Stimulated activated CD4-positive, alpha-beta T cell treated with anti-CD3 and anti-CD28 coated beads, TNF-alpha, amount 100 ng/mL, for 1 hour (primary cell): ENCODE results near the gene PEDS1.
A peak's percentile ranks its signal among the peaks of the same experiment; 100 is the strongest.
"Not testable (repeated sequence)": the region's sequence is repeated elsewhere in the genome, so short reads cannot be mapped to it uniquely, and the experiment has no call there.

Experiments used
- DNase-seq, 3 donors: peaks; one replicate each; pipeline ENCODE4 v3.0.0-alpha.2; 2020; ENCODE audit warnings: low read depth in 3 of 3, low spot score in 1 of 3

The PEDS1 gene

DNA sequence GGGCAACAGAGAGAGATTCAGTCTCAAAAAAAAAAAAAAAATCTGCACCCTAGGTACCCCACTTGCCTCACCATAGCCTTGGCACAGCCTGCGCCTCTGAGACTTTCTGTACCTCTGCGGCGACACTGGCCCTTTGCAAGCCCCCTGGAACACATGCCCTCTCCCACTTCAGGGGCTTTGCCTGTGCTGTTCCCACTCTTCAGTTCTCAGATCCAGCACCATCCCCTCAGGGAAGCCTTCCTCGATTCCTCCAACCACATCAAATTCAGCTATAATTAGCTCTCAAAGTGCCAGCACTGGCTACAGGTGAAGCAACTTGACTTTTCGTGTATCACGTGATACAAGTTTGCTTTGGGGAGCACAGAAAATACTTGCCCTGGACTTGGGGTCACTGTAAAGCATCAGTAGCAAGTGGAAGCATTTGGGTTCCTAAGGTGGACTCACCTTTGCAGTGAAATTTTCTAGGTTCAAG is 38.4 kb downstream of the PEDS1 start:
- no peak for DNase-seq

DNA sequence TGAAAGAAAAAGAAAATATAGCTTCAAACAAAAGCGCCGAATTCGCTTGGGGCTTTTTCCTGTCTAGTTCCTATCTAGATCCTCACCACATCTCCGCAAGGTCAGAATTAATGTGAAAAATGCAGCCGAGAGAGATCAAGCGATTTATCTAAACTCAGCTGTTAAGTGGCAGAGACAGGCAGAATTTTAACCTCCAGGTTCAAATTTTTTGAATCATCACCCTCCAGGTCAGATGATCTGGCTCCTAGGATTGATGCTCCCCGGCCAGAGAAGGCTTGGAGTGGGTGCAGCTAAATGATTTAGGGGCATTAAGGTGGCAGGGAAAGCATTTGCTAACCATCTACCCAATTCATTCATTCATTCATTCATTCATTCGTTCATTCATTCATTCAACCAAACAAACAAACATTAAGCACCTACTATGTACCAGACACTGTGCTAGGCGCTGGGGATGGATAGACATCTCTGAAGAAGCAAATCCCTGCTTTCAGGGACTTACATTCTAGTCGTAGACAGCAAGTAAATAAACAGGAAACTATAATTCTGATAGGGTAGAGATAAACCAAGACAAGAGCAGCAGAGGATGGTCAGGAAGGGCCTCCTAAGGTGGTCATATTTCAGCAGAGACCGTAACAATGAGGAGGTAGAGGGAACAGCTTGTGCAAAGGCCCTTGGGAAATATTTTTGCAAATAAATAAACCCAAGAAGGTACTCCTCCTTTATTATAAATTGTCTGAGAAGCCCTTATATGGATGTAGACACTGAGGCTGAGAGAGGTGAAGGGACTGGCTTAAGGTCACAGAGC is 39.9 kb downstream of the PEDS1 start:
- no peak for DNase-seq

- peak; percentile 75 to 83 (median 76) for DNase-seq
Measured at GRCh38 chr20:50112512-50113419, 40.8 kb downstream of the PEDS1 start, which contains the start of gene UBE2V1. Gene UBE2V1 (minus strand): TSS chr20:50113150. CDS start chr20:50113128, 22 bp downstream.

- no peak for DNase-seq
Measured at GRCh38 chr20:50111829-50112495, 41.6 kb downstream of the PEDS1 start.

GRCh38 chr20:50111120-50111828 is 42.2 kb downstream of the PEDS1 start:
- DNase-seq: no peak

DNA sequence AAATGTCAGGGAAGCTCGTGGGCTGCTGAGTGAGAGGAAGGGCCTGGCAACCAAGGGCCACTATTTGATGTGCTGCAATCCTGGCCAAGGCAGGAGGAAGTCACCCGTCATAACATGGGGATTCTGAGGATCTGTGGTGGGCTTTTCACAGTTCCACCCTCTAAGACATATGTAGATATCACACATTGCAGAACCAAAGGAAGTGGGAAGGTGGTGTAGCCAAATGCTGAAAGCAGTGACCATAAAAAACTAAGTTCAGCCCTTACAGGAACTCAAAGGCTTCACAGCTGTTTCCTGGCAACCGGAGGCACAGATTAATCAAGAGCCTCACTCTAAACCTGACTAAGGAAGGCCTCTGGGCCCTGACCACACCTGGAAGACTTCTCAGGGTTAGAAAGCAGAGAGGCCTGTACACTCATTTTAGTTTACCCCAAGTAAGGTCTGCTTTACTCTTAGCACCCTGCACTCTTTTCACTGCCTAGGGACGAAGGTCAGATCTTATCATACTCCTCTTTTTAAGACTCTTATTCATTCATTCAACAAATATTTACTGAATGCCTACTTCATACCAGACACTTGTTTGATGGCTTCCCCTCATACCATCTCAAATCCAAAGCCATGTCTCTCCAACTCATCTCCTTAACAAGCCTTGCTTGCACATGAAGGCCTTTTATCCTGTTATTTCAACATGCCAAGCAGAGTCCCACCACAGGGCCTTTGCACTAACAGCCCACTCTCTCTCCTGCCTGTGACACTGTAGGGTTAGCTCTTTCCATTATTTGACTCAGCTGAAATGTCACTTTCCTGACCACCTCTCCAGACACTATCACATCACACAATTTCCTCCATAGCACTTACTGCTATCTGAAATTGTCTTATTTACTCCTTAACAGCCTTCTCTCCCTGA is 43.1 kb downstream of the PEDS1 start:
- no peak for DNase-seq

DNA sequence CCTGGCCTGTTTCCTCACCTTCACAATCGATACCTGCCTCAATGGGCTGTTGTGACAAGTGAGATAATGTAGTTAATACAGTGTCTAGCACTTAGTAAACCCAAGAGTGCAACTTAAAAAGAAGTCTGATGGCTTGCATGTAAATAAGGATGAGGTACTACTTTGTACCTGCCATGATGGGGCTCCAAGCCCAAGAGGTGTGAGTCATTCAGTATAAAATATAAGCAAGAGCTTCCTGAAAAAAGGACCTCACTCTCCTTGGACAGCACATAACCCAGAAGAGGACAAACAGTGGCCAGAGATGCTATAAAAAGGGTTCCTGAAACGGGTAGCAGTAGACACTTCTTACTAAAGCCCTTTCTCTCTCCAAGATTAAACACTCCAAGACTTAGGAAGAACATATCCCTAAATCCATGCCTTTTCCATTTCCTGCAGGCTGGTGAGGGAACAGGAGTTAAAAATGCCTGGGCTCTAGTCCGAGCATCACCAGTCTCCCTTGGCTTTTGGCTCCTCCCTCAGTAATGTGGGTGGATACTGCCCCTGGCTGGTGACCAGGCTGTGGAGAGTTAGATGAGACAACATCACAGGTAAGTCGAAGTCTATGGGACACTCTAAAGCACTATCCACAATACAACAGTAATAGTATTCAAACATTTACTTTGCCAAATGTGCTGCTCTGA is 44.8 kb downstream of the PEDS1 start:
- no peak for DNase-seq

- DNase-seq: no peak
Measured at GRCh38 chr20:50107796-50108331, 45.7 kb downstream of the PEDS1 start.

DNA sequence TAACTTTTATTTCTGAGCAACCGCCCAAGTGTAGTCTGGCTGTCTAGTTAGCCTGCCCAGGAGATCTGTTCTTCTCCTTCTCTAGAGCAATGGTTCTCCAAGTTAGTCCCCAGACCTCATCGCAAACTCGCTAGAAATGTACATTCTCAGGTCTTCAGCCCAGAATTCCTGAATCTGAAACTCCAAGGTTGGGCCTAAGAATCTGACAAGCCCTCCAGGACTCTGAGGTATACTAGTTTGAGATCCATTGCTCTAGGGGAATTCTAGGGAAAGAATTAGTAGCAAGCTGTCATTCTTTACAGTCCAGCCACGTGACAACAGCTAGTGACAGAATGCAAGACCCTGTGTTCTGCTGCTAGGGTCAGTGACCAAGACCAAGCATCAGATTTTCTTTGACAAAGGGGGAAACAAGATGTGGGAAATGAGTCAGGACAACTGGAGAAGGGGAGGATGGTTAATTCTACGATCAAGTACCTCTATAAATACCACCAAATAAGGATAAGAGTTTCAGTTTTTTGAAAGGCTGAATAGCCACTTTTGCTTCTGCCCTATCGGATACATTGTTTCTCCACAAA is 46.4 kb downstream of the PEDS1 start:
- no peak for DNase-seq

- DNase-seq: not testable (repeated sequence)
Measured at GRCh38 chr20:50106669-50107068, 46.9 kb downstream of the PEDS1 start.
